K562 (cell line): ENCODE results near the gene FAAP24. TPM values are rescaled to one million over a fixed set of nuclear protein-coding genes. Genes with fewer than 3 reads are reported as not detected.

Source experiments
- ARHGAP35 ChIP-seq: fragments of 450-650 bp; IDR thresholded peaks from 2 replicates; pipeline ENCODE4 v1.6.1; 2018; ENCODE audit not compliant: partially characterized antibody
- DACH1 ChIP-seq: fragments of 450-650 bp; IDR thresholded peaks from 2 replicates; pipeline ENCODE4 v1.6.1; 2018; ENCODE audit not compliant: partially characterized antibody
- HDAC8 ChIP-seq: fragments of 450-650 bp; IDR thresholded peaks from 2 replicates; pipeline ENCODE4 v1.6.1; 2016; ENCODE audit warnings: mild to moderate bottlenecking, missing genetic modification characterization, moderate library complexity, missing compliant biosample characterization
- KLF6 ChIP-seq: fragments of 250-450 bp; sonication (Bioruptor Pico); IDR thresholded peaks from 2 replicates; pipeline ENCODE4 v1.4.0; 2020; ENCODE audit warnings: mild to moderate bottlenecking, moderate library complexity, borderline replicate concordance
- MAFK ChIP-seq: IDR thresholded peaks from 2 replicates; pipeline ENCODE4 v1.6.1; 2011; ENCODE audit warnings: low read length, improper control_type of control experiment
- NFYB ChIP-seq: IDR thresholded peaks from 2 replicates; pipeline ENCODE4 v1.6.1; 2011; ENCODE audit warnings: mild to moderate bottlenecking, moderate library complexity; ENCODE audit not compliant: insufficient read length; ENCODE audit errors: extremely low read depth
- PPARD ChIP-seq: fragments of 250-450 bp; sonication (Bioruptor Pico); IDR thresholded peaks from 2 replicates; pipeline ENCODE4 v1.8.0; 2022; ENCODE audit warnings: inconsistent platforms, mild to moderate bottlenecking, moderate library complexity
- PYGO2 ChIP-seq: fragments of 450-650 bp; IDR thresholded peaks from 2 replicates; pipeline ENCODE4 v1.6.1; 2016; ENCODE audit warnings: mild to moderate bottlenecking, missing genetic modification characterization, moderate library complexity, missing compliant biosample characterization
- RREB1 ChIP-seq: fragments of 250-450 bp; sonication (Bioruptor Pico); IDR thresholded peaks from 2 replicates; pipeline ENCODE4 v1.4.0; 2020
- TCF7L2 ChIP-seq: fragments of 150-350 bp; IDR thresholded peaks from 2 replicates; pipeline ENCODE4 v1.6.1; 2016; ENCODE audit warnings: low read depth, mild to moderate bottlenecking, low read length, moderate library complexity
- ZBTB40 ChIP-seq, 2 experiments: fragments of 450-650 bp in 1 of 2; sonication (generic) in 1 of 2; formaldehyde crosslinking in 1 of 2; IDR thresholded peaks; 2 replicates each; pipeline versions ENCODE4 v1.7.1 to v1.9.0; 2016 to 2022; ENCODE audit warnings: inconsistent platforms in 1 of 2, mild to moderate bottlenecking in 1 of 2, missing genetic modification reagents in 1 of 2
- polyA plus RNA-seq, 8 experiments: library from polyadenylated mRNA; depleted of rRNA in 4 of 8; stranded (reverse) in 5 of 8; unstranded in 3 of 8; fragments of >200 nt; fragmentation: Nextera tagmentation in 2 of 8; fragmentation: Illumina TruSeq in 1 of 8; extraction: Ambion mirVana in 2 of 8; extraction: Trizol in 1 of 8; gene quantifications; 2 replicates each; pipeline versions ENCODE4 v1.2.1 to v1.2.3, GENCODE V29; 2011 to 2014; ENCODE audit warnings: inconsistent platforms in 1 of 8, missing spikeins in 1 of 8
- total RNA-seq, 7 experiments: library from RNA; depleted of rRNA in 6 of 7; stranded (reverse); fragments of >200 nt in 6 of 7; fragmentation: Illumina TruSeq in 2 of 7; extraction: Trizol in 2 of 7; gene quantifications; 2 replicates each; pipeline versions ENCODE4 v1.2.1 to v1.2.3, GENCODE V29; 2011 to 2021; ENCODE audit warnings: low replicate concordance in 1 of 7

FAAP24 gene
- total and polyA plus RNA-seq, 9 of the 15 experiments (the other 6 are each of a cell fraction or from before 2014, with no cell fraction given): 4.6 to 21.6 (median 8.2) TPM

- TF ChIP-seq RREB1 (CRISPR knock-in tag): 0 out of 2 replicates have a peak, but pooled peaks have one; percentile 68
- TF ChIP-seq PPARD (CRISPR knock-in tag): no peak
- TF ChIP-seq PYGO2 (tag): no peak
- no peak for TF ChIP-seq MAFK
- no peak for TF ChIP-seq KLF6 (CRISPR knock-in tag)
- peak; percentile 83 for TF ChIP-seq NFYB
- no peak for TF ChIP-seq DACH1
- no peak for TF ChIP-seq HDAC8 (tag)
- peak; percentile 90 for TF ChIP-seq ZBTB40 (IDR thresholded peaks at IDR 0.05)
- no peak for TF ChIP-seq ZBTB40 (CRISPR knock-in tag; IDR thresholded peaks at IDR 0.05)
- no peak for TF ChIP-seq TCF7L2
- TF ChIP-seq ARHGAP35: no peak
These were observed at the start of gene FAAP24, which contains the start of gene CEP89 (continued) for GRCh38 chr19:32971715-32972540.
